ENCODE results near the gene PRKAR2B.

GRCh38 chr7:107002126-107002525, 42.4 kb upstream of the PRKAR2B start:
- TF ChIP-seq, protein P1, sequence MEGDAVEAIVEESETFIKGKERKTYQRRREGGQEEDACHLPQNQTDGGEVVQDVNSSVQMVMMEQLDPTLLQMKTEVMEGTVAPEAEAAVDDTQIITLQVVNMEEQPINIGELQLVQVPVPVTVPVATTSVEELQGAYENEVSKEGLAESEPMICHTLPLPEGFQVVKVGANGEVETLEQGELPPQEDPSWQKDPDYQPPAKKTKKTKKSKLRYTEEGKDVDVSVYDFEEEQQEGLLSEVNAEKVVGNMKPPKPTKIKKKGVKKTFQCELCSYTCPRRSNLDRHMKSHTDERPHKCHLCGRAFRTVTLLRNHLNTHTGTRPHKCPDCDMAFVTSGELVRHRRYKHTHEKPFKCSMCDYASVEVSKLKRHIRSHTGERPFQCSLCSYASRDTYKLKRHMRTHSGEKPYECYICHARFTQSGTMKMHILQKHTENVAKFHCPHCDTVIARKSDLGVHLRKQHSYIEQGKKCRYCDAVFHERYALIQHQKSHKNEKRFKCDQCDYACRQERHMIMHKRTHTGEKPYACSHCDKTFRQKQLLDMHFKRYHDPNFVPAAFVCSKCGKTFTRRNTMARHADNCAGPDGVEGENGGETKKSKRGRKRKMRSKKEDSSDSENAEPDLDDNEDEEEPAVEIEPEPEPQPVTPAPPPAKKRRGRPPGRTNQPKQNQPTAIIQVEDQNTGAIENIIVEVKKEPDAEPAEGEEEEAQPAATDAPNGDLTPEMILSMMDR (IDR thresholded peaks at IDR 0.05) = no peak
- no peak for TF ChIP-seq POLR2A (IDR thresholded peaks at IDR 0.05)

All from heart left ventricle (tissue), 13 donors.